Activated effector memory CD4-positive, alpha-beta T cell treated with anti-CD3 and anti-CD28 coated beads, Interleukin-2, amount 50 U/mL, for 16 hours (primary cell): ENCODE measurements around the gene COMT.

Experiments
- DNase-seq: peaks from one replicate; pipeline ENCODE4 v3.0.0-alpha.2; 2020

Gene COMT

DNA sequence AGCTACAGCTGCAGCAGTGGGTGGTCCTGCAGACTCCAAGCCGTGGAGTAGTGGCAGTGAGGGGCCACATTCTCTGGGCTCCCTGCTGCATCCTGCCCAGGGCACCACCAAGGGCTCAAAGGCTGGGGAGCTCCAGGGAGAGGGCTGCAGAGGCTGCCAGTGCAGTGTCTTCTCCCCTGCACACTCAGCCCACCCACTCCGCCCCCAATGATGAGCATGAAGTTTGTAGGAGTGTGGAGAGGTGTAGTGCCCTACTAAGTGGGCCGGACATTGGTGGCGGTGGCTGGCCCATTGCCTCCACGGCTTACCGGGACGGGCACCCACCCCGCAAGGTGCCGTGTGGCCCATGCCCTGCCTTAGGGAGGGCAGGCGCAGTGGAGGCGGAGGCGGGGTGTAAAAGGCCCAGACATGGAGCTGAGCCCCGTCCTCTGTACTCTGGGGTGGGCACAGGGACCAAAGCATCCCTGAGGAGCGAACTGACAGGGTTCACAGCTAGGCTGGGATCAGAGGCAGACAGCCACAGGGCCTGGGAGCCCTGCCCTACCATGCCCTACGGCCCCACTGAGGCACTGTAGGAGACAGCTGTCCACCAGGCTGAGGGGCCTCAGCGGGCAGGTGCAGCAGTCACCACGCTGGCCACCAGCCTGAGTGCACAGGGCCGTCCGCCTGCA is 56.1 kb downstream of the COMT start:
- no peak for DNase-seq

DNA sequence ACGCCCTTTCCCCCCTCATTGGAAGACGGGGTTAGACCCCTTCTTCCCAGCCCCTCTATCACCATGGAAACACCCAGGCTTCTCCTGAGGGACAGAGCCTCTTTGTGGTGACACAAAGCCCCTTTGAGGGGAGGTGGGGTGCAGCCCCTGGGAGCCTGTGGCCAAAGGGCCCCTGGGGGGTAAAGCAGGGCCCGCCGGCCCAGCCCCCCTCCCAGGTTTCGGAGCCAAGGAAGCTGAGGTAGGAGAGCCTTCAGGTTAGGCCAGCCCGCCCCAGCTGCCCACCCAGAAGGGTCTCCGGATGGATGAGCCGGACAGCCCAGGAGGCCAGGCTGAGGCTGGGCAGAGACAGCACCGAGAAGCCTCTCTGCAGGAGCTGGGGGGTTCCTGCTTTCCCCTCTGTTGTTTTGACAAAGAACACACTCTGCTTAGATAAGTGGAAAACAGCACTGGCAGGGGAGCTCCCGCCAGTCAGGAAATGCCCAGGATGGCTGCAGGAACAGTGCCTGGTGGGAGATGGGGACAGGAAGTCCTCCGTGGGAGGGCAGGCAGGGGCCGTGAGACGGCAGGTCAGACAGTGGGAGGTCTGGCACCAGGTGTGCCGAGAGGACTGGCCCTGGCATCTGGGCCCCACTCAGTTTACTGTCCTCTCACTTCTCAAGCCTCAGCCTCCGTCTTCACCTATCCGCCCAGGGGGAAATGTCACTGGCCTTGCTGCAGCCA is 56.8 kb downstream of the COMT start:
- no peak for DNase-seq

DNA sequence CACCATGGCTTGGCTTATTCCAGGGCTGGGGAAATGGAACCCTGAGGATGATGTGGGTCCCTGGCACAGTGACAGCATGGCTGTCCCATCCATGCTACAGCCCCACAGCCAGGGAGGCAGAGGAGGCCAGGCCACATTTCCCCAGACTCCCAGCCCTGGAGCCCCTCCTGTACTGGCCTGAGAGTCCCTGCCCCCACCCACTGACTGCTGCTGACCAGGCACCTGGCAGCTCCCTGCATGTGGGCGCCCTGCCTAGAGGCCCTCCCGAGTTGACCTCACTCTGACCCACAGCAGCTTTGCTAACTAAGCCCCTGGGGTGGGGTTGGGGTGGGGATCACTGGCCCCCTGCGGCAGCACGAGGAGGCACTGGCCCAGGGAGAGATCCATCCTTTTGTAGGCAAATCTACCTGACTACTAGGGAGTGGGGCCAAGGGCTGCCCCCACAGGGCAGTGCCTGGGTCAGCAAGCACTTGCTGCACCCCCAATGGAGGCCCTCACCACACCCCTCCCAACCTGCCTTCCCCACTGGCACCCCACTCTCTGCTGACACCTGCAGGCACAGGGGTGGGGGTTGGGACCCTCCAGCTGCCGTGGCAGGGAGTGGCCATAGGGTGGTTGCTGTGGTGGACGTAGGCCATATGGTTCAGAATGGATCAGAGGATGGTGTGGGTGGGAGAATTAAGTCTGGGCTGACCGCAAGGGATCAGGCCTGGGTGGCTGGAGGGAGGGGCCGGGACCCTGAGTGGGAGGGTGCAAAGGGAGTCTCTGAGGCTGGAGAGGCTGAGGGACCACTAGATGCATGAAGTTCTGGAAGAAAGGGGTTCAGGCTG is 57.6 kb downstream of the COMT start:
- DNase-seq = no peak

DNA sequence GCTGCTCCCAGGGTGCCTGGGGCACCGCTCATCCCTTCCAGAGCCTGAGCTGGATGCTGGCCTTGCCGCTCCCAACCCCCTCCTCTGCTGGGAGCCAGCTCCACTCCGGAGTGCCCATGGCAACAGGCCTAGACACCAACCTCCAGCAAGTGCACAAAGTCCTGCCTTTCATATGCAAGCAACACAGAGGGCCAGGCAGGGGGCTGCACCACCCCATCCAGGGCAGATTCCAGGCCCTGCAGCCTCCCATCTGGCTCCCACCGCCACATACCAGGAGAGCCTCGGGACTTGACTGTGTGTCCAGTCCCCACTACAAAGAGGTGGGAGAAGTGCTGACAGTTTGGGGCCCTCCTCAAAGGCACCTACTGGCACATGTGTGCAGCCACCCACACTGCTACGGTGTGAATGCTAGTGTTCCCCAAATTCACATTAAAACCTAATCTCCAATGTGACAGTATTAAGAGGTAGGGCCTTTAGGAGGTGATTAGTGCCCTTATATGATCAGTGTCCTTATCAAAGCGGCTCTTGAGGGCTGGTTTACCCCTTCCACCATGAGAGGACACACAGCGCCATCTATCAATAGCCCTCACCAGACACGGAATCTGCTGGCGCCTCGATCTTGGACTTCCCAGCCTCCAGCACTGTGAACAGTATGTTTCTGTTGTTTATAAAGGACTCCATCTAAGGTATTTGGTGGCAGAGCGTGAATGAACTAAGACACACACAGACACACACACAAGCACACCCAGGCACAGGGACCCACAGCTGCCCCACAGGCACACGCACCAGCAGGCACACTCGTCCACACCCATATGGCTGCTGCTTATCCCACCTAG is 58.9 kb downstream of the COMT start:
- no peak for DNase-seq

DNA sequence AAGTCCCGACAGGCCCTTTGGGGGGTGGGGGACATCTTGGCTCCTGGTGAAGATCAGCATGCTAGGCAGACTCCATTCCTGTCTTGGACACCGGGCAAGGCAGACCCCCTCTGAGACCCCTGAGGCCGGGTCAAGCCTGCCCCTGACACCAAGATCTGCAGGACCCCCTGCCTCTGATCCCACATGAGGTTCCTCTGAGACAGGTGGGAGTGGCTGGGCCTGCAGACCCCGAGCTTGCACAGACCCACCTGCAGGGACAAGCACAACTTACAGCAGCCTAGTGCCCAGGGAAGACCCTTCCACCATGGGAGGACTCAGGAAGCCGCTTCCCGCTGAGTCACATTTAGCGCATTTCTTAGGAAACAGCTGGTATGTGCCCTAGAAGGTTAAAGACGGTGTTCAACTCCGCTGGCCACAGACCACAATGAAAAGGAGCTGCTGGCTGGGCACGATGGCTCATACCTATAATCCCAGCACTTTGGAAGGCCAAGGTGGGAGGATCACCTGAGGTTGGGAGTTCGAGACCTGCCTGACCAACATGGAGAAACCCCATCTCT is 59.6 kb downstream of the COMT start:
- no peak for DNase-seq

DNA sequence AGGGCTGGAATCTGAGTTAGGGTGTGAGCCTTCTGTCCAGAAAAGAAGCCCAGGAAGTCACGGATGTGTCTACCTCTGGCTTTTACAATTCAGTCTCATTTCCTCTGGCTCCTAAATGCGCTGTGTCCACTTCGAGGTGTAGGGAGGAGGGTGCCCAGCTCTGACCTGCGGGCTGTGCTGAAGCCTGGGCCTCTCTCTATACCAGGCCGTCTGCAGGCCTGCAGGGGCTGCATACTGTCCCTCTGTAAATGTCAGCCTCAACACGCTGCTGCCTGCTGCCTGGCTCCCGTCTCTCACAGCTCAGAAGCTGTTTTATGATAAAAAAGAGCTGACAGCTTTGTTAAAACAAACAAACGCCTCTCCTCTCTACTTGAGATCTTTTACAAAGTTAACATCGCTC is 60.6 kb downstream of the COMT start:
- DNase-seq = no peak

DNA sequence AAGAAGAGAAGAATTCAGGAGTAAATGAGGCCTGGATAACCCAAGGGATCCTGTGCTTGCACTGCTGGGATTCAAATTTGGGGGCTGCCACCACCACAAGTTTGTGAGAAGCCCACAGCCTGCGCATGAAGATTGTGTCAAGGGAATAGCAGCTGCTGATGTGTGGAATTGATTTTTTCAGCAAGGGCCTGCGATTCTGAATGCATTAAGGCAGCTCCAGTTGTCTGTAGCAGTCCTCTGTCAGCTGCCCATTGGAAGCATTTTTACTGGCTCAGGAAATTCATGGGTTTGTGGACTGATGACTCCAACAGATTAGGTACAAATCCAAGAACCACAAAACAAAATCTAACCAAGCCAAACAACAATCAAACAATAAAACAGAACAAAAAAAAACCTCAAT is 61.1 kb downstream of the COMT start:
- no peak for DNase-seq

DNA sequence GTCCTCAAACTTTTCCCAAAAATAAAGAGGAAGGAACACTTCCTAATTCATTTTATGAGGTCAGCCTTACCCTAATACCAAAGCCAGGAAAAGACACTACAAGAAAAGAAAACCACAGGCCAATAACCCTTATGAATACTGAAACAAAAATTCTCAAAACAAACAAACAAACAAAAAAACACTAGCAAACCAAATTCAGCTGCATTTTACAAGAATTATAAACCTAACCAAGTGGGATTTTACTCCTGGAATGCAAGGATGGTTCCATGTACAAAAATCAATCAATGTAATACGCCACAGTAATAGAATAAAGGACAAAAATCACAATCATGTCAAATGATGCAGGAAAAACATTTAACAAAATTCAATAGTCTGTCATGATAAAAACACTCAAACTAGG is 61.7 kb downstream of the COMT start:
- DNase-seq = no peak

DNA sequence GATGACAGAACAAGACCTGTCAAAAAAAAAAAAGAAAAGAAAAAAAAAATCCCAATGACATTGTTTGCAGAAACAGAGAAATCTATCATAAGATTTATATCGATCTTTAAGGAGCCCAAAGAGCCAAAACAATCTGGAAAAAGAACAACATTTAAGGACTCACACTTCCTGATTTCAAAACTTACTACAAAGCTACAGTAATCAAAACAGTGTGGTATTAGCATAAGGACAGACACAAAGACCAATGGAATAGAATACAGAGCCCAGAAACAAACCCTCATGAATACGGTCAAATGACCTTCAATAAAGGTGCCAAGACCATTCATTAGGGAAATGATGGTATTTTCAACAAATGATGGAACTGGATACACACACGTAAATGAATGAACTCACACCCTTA is 62.9 kb downstream of the COMT start:
- no peak for DNase-seq

DNA sequence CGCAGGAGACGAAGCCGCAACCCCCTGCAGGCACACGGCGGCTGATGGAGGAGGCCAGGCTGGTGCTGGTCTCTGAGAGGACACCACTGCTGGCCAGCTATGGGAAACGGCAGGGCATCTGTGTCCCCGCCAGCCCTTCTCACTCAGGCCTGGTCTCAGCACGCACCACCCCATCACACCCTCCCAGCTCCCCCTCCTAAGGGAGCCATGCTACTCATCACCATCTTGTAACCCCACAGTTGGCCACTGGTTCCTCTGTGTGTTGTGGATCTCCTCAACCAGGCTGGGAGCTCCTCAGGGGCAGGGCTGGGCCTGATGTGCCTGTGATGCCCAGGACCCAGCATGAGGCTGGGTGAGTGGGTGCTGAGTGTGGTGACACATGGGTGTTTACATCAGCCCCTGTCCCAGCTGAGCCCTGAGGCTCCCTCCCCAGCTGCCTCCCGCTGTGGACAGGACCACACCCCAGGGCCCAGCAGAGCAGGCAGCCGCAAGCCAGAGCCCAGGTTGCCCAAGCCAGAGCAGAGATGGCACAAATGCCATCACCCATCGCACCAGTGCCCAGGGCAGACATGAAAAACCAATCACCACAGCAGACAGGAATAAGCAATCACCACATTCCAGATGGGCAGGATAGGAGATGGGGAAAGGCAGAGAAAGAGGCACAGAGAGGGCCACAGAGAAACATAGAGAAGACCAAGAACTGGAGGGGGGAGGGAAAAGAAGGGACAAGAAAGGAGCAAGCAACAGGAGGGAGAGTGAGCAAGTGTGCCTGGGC is 66.8 kb downstream of the COMT start:
- no peak for DNase-seq

DNA sequence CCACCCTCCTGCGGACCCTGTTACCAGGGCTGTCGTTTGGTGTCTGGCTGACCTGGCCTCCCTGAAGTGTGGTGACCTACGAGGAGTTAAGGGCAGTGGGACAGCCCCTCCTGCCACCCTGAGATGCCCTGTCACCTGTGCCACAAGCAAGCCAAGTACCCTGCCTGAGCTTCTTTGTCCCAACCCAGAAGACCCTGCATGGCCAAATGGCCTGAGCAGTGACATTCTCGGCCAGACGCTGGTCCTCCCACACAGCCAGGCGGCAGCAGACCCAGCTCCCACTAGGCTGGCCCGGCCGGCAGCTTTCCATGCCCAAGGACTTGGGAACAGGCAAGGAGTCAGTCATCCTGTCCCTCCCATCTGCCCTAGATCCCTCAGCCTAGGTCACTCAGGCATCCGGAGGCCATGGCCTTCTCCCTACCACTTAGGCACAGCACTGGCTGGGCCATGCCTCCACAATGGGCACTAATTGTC is 67.5 kb downstream of the COMT start:
- DNase-seq = no peak

DNA sequence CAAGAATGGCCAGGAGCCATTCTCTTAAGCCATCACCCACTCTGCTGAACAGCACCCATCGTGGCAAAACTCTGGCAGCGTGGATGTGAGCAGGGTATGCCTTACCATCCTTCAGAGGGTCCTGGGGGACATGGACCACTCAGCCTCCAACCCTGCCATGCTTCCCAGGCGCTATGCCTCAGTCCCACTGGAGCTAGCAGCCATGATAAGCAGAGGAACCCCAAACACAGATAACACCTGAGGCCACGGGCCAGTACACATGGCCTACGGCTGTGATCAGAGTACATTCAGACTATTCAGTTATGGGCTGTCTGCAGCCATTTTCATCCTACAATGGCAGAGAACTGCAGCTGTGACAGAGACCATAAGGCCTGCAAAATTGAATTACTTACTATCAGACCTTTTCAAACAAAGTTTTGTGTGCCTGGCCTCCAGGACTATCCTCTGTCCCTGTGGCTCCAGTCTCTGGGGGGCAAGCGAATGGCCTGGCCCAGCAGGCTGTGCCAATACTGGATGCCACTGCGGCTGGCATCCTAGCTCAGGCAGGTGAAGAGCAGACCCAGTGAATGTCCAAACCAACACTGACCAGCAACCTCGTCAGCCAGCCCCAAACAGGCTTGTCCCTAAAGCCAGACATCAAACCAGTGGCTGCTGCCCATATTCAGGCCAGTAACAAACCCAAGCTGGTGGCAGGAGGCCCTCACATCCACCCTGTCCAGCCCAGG is 68.2 kb downstream of the COMT start:
- no peak for DNase-seq

DNA sequence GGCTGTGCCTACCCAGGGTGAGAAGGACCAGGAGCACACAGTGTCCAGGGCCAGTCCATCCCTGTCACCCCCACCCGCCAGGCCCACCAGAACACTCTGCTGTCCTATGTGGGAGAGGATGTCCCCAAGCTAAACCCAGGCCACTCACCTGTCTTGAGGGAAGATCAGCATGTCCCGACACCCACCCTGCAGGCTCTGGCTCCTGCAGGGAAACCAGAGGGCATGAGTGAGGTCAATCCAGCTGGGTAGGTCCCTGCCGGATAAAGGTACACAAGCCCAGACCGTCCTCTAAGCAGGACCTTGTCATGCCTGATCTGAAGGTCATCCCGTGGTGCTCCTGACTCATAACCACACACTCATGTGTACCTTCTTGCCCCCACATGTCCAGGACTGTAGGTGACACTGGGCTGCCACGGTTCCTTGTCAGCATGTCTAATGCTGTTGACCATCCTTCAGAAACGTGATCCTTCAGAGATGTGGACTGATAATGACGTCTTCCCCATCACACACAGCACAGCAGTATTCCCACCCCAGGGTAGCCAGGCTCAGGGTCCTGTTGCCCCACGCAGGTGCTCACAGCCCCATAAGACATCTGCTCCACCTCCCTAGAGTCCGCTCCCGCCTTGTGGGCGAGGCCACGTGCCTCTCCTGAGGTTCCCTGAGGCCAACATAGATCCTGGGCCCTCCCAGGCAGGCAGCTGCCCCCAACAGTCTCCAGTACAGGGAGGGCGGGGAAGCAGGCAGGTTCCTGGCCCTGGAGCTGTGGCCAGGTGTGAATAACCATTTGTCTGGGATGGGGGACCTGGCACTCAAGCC is 68.9 kb downstream of the COMT start:
- no peak for DNase-seq

DNA sequence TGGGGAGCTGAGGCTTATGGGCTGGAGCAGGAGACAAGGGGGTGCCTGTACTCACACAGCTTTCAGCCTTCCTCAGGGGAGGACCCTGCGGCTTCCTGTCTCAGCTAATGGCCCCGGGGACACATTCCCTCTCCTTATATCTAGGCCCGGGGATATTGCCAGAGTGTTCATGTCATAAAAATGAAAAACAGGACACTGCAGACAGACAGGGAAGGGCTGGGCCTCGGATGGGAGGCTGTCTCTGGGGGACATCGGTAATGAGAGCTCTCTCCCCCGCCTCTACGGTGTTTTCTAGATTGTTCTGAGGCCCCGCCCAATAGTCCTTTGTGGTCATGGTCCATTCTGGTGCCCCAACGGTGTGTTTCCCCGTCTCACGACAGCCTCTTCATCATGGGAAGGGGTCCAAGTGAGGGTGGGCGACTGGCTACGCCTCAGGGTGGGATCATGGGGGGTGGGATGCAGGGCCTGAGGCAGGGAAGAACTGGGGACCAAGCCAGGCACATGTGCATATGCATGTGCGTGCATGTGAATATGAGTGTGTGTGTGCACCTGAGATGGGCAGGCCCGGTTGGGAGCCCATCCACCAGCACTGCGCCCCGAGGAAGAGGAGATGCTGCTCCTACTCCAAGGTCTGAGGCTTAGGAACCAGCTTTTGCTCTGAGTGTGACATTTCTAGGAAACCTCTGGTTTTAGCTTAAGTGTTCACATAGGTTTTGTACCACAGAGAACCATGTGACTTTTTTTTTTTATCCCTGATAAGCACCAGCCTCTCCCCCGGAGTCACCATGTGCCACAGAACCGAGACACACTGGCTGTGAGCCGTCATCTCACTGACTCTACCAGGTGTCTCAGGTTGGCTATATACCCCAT is 69.8 kb downstream of the COMT start:
- DNase-seq = no peak

DNA sequence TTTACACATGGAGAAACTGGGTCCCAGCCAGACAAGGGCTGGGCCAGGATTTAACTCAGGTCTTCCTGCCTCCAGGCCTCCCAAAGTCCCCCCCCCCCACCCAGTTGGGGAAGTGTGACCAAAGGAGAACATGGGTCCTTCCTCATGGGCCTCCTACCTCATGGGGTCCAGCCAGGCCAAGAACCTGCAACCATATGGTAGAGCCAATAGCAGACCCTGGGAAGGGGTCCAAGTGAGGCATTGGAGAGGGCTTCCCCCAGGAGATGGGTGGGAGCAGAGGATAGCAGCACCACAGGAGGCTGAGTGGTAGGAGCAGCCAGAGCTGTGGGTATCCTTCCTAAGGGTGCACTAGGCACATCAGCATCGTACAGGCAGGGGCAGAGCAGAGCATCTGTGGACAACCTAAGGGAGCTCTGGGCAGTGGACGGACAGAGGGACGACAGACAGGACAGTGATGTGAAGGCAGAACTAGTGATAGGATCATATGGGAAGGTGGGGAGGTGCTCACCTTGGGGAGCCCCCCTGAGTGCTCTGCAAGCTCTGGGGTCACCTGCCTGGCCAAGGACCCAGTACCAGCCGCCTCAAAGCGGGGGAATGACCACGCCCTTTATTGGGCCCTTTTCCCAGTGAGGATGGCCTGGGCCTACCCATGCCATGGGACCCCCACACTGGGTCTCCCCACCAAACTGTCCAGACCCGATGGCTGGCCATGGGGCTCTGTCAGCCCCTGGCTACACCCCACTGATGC is 70.6 kb downstream of the COMT start:
- DNase-seq = no peak

DNA sequence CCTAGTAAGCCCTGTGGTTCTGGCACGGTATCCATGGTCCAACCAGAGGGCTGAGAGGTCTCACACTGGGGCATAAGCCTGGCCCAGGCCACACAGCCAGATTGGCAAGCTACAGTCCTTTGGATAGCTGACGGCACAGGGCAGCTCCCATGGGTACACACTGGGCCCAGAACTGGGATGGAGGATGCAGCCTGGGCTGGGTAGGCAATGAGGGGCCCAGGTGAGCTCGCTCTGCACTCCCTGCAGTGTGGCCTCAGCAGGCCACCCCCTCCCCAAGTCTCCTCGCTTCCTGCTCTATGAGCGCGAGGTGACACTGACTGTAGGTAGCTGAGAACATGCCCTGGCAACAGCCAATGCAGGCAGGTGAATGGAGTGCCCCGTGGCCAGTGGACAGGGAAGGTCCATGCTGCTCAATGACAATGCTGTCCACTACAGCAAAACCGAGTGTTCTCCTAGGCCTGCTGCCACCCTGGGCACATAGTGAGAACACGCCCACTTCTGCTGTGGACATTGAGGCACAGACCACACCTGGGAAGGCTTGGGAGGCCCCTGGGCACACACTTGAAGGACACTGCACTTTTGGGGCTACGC is 71.3 kb downstream of the COMT start:
- DNase-seq = no peak

DNA sequence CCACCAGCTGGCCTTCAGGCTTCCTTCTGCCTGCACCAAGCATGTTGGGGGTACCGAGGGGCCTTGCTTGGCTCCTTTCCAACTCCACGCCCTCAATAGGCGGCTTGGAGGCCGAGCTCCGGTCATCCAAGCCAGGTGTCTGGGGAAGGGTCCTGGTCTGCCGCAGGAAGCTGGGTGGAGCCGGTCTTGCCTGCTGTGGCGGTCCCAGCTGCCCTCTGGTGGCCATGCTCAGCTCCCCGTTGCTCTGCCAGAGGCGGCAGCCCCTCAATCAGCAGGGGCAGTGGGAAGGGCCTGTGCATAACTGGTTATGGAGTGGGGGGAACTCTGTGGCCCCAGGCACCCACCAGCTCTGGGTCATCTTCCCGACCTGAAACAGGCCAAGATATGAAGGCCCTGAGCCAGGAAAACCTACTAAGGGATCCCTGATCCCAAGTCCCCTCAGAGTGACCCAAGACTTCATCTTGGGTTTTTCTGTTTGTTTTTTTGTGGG is 71.9 kb downstream of the COMT start:
- no peak for DNase-seq
